Sigmoid colon (tissue), 4 donors: ENCODE measurements around the gene TSPAN32.

Experiments
- EP300 ChIP-seq, 4 donors: sonication (generic); formaldehyde crosslinking; IDR thresholded peaks; one replicate each; pipeline ENCODE4 v1.6.1; 2017; ENCODE audit warnings: antibody characterized with exemption in 4 of 4
- POLR2AphosphoS5 ChIP-seq, 4 donors: sonication (generic); formaldehyde crosslinking; IDR thresholded peaks; one replicate each; pipeline ENCODE4 v1.6.1; 2017; ENCODE audit warnings: antibody characterized with exemption in 4 of 4
- TF ChIP-seq, protein P1 (sequence below), 4 experiments: fragments of 450-650 bp in 3 of 4; fragments of 200-600 bp in 1 of 4; IDR thresholded peaks; one replicate each; pipeline ENCODE4 v1.5.1; 2016 to 2019; ENCODE audit warnings: antibody characterized with exemption in 4 of 4, mild to moderate bottlenecking in 3 of 4, moderate library complexity in 2 of 4

DNA sequence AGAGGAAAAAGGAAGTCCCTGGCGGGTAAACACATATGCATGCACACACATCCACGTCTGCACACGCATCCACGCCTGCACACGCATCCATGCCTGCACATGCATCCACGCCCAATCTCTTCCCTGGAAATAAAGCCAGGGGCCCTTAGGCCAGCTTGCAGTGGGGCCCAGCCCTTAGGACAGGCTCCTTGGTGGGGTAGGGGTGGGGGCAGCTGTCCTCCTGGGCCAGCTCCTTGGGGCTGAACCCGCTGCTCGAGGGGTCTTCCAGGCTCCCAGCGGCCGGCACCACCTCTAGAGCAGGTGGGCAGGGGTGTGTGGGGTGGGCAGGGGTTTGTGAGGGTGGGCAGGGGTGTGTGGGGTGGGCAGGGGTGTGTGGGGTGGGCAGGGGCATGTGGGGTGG, 2.0 kb upstream of the TSPAN32 start:
- TF ChIP-seq, protein P1, sequence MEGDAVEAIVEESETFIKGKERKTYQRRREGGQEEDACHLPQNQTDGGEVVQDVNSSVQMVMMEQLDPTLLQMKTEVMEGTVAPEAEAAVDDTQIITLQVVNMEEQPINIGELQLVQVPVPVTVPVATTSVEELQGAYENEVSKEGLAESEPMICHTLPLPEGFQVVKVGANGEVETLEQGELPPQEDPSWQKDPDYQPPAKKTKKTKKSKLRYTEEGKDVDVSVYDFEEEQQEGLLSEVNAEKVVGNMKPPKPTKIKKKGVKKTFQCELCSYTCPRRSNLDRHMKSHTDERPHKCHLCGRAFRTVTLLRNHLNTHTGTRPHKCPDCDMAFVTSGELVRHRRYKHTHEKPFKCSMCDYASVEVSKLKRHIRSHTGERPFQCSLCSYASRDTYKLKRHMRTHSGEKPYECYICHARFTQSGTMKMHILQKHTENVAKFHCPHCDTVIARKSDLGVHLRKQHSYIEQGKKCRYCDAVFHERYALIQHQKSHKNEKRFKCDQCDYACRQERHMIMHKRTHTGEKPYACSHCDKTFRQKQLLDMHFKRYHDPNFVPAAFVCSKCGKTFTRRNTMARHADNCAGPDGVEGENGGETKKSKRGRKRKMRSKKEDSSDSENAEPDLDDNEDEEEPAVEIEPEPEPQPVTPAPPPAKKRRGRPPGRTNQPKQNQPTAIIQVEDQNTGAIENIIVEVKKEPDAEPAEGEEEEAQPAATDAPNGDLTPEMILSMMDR (IDR thresholded peaks at IDR 0.05), result no peak
- no peak for TF ChIP-seq POLR2AphosphoS5 (IDR thresholded peaks at IDR 0.05)
- no peak for TF ChIP-seq EP300 (IDR thresholded peaks at IDR 0.05)
